HG03520 (cell line): ENCODE data around the gene TBCK.

Experiments
- ATAC-seq: cut with Tn5 transposase; IDR thresholded peaks from one replicate; pipeline ENCODE4 v1.9.1; 2021; ENCODE audit warnings: mild to moderate bottlenecking, moderate library complexity; ENCODE audit not compliant: unreplicated experiment

Gene TBCK

GRCh38 chr4:106315968-106316772 is at the start of gene TBCK, which contains the start of gene AIMP1:
Gene TBCK (minus strand): TSS chr4:106316209. CDS start chr4:106308960, 7,249 bp downstream.
Gene AIMP1 (plus strand): TSS chr4:106316550. CDS start chr4:106325010, 8,460 bp downstream.
- peak; percentile 84 for ATAC-seq

DNA sequence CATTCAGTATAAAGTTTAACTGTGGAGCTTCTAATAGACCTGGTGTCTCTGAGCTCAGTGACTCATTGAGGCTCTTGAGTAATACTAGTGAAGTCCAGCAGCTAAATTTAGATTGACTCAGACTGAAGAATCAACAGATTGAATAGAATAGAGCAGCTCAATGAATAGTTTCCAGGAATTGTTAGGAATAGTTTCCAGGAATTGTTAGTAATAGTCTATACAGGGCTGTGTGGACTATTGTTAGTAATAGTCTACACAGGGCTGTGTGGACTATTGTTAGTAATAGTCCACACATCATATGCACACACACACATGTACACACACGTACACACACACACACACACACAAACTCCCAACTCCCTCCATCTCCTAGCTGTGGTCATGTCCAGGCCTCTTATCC is 49.6 kb upstream of the TBCK start:
- no peak for ATAC-seq

DNA sequence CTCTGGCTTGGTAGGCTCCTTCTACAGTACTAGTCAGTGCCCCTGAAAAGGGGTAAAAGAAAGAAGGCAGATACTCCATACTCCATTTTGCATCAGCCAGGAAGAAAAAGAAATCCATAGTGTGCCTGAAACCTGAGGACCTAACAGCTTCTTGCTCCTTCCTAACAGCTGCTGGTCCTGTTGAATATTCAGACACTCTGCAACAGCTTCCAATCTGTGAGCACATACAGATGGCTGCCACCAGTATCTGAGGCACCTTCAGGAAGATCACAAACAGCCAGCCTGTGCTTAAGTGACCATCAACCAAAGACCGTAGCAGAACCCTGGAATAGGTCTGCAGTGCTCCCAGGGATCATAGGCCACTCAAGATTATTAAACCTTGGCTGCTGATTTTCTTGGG is 48.3 kb upstream of the TBCK start:
- no peak for ATAC-seq

DNA sequence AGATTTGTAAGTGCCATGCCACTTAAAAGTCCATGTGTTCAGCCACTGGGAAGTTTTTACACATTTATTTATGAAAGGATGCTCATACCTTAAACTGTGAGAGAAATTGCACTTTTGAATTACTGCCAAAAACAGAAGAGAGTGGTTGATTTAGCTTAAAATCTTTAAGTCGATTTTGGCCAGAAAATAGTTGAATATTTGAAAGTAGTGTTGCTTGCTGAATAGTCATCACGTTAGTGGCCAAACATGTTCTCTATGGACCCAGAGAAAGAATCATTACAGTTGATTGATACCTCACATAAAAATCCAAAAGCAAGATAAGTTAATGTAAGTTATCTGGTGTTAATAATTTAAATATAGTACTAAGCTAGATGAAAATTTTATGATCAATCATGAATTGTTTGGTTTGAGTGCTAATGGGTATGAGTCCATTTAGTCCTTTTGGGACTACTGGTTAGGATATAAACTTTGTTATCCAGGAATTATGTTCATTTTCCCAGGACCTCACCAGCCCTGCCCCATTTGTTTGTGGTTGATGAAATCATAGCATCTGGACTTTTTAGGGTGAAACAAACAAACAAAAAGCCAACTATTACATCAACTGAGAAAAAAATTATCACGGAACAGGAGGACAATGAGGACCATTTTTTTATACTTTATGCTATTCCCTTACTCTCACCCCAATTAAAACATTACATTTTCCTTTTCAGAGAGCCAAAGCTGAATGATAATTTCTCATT is 46.2 kb upstream of the TBCK start:
- ATAC-seq: no peak

- no peak for ATAC-seq
These were observed 42.9 kb upstream of the TBCK start for GRCh38 chr4:106358899-106359298.

- no peak for ATAC-seq
These were observed 39.2 kb upstream of the TBCK start for GRCh38 chr4:106355193-106355592.

DNA sequence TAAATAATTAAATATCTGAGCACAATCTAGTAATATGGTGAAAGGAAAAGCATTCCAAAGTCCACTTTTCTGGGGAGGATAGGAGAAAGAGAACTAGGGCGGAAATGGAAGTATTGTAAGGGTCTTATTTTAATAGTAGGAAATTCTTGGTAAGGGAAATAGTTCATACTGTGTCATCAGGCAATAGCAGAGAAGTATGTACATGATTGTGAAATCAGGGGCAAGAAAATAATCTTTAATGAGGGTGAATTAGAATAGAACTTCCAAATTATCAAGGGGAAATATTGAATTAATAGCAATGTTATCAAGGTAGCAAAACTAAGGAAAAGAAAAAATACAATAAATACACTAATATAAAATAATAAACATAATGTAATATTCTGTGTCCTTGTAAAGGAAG is 37.8 kb upstream of the TBCK start:
- ATAC-seq: no peak

DNA sequence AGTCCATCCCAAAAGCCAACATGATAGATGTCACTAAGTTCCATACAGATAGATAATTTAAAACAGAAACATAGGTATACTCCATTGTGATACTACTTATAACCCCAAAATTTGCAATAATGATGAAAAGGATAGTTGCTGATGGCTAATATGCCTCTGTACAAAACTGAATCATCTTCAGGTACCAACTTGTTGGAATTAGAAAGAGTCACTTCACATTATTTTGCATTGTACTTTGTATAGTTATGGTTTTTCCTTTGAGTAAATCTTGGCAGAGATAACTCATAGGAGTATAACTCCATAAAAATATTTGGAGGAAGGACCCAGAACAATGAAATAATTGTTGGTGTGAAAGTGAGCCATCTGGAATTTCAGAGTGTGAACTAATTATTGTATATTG is 35.0 kb upstream of the TBCK start:
- no peak for ATAC-seq

DNA sequence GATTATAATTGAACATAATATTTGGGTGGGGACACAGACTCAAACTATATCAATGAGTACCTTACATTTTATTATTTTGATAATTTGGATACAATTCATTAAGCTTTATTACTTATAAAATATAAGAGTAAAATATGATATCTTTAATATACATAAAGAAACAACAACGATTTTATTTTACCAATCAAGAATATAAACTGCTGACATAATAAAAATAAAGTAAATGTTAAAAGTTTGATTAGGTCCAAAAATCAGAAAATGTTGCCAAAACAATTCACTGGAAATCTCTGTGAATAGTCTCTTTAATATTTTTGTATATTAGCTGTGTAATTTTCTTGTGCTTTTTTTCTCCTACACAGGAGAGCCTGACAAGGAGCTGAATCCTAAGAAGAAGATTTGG is 31.2 kb upstream of the TBCK start:
- no peak for ATAC-seq

DNA sequence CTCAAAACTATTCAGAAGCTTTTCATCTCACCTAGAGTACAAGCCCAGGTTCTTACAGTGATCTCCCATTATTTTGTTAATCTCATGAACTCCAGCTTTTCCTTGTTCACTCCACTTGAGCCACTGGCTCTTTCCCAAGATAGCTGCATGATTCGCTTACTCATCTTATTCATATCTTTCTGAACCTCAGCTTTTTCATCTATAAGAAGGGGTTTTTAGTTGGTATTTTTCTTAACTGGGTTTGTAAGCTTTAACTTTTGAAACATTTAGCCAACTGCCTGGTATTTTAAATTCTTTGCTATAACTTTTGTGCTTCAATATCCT is 28.6 kb upstream of the TBCK start:
- no peak for ATAC-seq

GRCh38 chr4:106343865-106344646 is 28.0 kb upstream of the TBCK start:
- ATAC-seq: no peak

DNA sequence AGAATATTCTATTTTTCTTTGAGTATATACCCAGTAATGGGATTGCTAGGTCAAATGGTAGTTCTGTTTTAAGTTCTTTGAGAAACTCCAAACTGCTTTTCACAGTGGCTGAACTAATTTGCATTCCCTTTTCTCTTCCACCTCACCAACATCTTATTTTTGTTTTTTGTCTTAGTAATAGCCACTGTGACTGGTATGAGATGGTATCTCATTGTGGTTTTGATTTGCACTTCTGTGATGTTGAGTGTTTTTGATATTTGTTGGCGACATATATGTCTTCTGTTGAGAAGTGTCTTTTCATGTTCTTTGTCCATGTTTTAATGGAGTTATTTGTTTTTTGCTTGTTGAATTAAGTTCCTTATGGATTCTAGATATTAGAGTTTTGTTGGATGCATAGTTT is 24.8 kb upstream of the TBCK start:
- ATAC-seq: no peak

DNA sequence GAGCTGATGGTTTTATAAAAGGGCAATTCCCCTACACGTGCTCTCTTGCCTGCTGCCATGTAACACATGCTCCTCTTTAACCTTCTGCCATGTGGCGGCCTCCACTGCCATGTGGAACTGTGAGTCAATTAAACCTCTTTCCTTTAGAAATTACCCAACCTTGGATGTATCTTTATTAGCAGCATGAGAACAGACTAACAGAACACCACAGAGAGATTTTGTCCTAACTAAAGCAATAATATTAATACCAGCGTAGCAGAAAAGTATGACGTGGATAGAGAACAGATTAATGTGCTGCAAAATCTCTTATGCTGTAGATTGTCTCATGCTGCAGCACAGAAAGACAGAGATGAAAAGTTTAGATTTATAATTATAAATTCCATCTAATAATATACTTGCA is 23.4 kb upstream of the TBCK start:
- no peak for ATAC-seq

DNA sequence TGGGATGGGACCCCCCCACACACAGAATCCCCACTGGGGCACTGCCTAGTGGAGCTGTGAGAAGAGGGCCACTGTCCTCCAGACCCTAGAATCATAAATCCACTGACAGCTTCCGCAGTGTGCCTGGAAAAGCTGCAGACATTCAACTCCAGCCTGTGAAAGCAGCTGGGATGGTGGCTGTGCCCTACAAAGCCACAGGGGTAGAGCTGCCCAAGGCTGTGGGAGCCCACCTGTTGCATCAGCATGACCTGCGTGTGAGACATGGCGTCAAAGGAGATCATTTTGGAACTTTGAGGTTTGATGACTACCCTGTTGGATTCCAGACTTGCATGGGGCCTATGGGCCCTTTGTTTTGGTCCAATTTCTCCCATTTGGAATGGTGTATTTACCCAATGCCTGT is 22.7 kb upstream of the TBCK start:
- no peak for ATAC-seq

- no peak for ATAC-seq
These were observed 21.9 kb upstream of the TBCK start for GRCh38 chr4:106337916-106338315.

DNA sequence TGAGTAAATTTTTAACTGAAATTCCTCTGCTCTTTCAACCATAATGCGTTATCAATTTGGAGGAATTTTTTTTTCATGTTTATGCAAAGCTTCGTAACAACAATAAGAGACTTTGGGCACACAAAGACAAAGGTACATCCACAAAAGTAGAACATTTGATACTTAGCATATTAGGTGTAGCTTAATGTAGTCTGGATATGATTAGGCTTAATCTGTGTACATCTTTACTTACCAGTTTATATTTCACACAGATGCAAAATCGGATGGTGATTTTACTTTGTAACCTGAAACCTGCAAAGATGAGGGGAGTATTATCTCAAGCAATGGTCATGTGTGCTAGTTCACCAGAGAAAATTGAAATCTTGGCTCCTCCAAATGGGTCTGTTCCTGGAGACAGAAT is 20.6 kb upstream of the TBCK start:
- ATAC-seq: no peak

DNA sequence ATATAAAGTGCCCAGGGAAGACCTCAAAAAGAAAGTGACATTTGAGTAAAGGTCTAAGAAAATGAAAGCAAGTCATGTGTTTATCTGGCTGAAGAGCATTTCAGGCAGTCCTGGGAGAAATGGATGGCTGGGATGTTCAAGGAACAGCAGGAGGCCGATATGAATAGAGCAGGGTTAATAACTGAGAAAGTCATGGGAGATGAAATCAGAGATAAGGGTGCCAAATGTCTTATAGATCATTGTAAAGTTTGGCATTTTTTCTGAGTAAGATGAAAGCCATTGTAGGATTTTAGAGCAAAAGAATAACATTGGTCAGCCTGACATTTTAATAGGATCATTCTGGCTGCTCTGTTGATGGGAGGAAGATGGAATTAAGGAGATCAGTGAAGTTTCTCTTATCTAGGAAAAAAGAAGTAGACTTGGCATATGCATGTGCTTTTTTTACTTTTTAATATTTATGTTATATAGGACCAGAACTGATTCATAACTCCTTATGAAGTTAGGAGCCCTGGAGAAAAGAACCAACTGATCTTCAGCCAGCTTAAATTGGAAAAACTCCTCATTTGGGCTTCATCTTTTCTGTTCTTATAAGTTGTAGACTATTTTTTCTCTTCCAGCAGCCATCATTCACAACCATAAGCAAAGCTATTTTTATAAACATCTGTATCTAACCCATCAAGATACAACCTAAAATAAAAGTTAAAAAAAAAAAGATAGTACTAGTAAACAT is 18.9 kb upstream of the TBCK start:
- no peak for ATAC-seq

DNA sequence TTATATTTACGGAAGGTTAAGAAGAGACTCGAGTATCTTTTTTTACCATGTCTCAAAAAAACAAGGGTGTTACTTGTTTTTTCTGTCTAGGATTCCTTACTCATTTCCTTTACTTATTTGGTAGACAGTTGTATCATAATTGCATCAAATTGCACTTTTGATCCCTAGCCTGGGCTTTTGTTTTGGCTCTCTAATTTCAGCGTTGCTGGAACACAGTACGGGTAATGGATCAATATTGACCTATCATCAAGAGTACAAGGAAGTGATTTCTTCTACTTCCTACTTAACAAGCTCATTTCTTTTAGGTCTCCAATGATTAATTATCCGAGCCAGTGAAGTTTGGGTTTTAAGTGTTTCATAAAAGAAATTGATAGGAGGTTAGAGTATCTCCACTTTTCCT is 17.2 kb upstream of the TBCK start:
- no peak for ATAC-seq

- ATAC-seq: peak; percentile 86
These were observed 13.1 kb upstream of the TBCK start for GRCh38 chr4:106329041-106329618.

DNA sequence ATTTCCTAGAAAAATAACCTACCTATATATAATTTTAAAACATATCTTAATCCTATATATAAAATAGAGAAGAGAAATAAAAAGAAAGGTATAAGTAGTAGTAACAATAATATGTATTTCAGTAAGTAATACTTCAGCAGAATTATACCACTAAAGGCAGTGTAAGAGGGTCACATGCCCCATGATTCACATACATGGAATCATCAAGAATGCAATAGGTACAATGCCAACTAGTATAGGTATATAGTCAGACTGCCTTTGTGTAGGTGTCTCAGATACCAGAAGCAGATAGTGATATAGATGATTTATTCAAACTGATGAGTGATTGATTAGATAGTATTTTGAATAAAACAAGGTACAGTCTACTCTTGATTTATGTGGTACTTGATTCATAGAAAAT is 9.8 kb upstream of the TBCK start:
- no peak for ATAC-seq

GRCh38 chr4:106323119-106323518 is 7.1 kb upstream of the TBCK start:
- ATAC-seq: no peak
